Hematopoietic multipotent progenitor cell treated with erythropoietin and hydrocortisone succinate and interleukin-3 and kit ligand, for 15 days (in vitro differentiated cells): Measurements from ENCODE around the gene QRFPR.
"Not testable (repeated sequence)": the region's sequence is repeated elsewhere in the genome, so short reads cannot be mapped to it uniquely, and the experiment has no call there.

Experiments
- DNase-seq: peaks from one replicate; pipeline ENCODE4 v3.0.0-alpha.2; 2015; ENCODE audit warnings: low spot score

The QRFPR gene

GRCh38 chr4:121339307-121339706 lies 41.5 kb downstream of the QRFPR start:
- DNase-seq = no peak

GRCh38 chr4:121338518-121338917 lies 42.3 kb downstream of the QRFPR start:
- no peak for DNase-seq

- no peak for DNase-seq
Measured at GRCh38 chr4:121336706-121337105, 44.1 kb downstream of the QRFPR start.

- no peak for DNase-seq
Measured at GRCh38 chr4:121330180-121330665, 50.6 kb downstream of the QRFPR start.

- no peak for DNase-seq
Measured at GRCh38 chr4:121326597-121326996, 54.2 kb downstream of the QRFPR start.

GRCh38 chr4:121324331-121324730 lies 56.5 kb downstream of the QRFPR start:
- no peak for DNase-seq

- DNase-seq = no peak
Measured at GRCh38 chr4:121321466-121321865, 59.4 kb downstream of the QRFPR start.

GRCh38 chr4:121316091-121316490 lies 64.7 kb downstream of the QRFPR start:
- no peak for DNase-seq

- not testable (repeated sequence) for DNase-seq
Measured at GRCh38 chr4:121313430-121313829, 67.4 kb downstream of the QRFPR start.

GRCh38 chr4:121308828-121309227 lies 72.0 kb downstream of the QRFPR start:
- no peak for DNase-seq

- DNase-seq = no peak
Measured at GRCh38 chr4:121308328-121308663, 72.5 kb downstream of the QRFPR start.

GRCh38 chr4:121307445-121308327 lies 73.1 kb downstream of the QRFPR start:
- DNase-seq = peak; percentile 4

- DNase-seq = no peak
Measured at GRCh38 chr4:121306931-121307330, 73.9 kb downstream of the QRFPR start.

- no peak for DNase-seq
Measured at GRCh38 chr4:121304893-121305292, 75.9 kb downstream of the QRFPR start.

GRCh38 chr4:121299367-121299766 lies 81.5 kb downstream of the QRFPR start:
- DNase-seq = no peak

- no peak for DNase-seq
Measured at GRCh38 chr4:121283319-121283718, 97.5 kb downstream of the QRFPR start.

- DNase-seq = no peak
Measured at GRCh38 chr4:121280425-121280824, 100.4 kb downstream of the QRFPR start.

- no peak for DNase-seq
Measured at GRCh38 chr4:121278811-121279368, 101.9 kb downstream of the QRFPR start.
